ENCODE measurements around the gene FREM2.

FREM2 gene

DNA sequence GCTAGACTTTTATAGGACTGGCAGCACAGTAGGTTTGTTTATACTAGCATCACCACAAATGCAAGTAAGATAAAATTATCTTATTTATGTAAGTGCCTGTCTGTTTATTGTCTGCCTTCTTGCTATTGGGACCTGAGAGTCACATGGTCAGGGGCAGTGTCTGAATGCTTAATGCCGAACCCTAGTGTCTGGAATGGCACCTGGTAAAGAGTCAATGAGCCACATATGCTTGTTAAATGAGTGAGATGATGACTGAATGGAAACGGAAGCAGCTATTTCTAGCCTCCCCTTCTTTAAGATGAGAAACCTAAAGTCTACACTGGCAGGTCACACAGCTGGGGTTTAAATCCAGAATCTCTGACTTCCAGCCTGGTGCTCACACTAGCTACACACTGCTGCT, 211.6 kb downstream of the FREM2 start:
- DNase-seq (ENCODE audit: low read depth, low spot score) = no peak

DNA sequence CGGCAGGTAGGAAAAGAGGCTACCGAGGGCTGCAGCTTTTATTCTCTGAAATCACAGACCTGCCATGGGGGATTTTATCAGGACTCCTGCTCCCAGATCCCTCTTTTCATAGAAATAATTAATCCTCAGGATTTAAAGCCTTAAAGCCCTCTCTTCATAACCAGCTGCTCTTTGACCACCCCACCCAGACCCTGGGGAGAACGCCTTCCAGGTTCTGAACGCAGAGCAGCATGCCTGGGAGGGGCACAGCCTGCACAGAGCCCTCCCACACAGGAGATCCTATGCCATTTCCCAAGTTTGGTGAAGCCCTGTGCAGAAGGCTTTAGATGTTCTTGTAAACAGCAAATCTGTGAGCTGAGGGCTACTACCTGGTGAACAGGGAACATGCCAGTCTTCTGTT, 212.7 kb downstream of the FREM2 start:
- no peak for DNase-seq (ENCODE audit: low read depth, low spot score)

- no peak for DNase-seq (ENCODE audit: low read depth, low spot score)
These were observed 213.3 kb downstream of the FREM2 start for GRCh38 chr13:38900188-38900587.

GRCh38 chr13:38902551-38902950, 215.7 kb downstream of the FREM2 start:
- DNase-seq (ENCODE audit: low read depth, low spot score) = no peak

DNA sequence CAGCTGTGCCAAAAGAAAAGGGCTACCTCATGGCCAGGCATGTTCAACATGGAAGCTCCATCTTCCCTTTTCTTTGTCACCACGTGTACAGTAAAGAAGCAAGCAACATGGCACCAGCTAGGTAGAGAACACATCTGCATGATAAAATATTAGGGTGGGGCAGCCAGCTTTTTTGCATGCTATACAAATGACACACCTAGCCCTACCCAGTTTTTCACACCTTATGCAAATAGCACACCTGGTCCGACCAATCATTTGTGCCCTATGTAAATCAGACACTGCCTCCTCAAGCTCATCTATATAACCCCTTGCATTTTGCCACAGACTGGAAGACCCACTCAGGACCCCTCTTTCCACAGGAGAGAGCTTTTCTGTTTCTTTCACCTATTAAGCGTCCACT, 218.2 kb downstream of the FREM2 start:
- no peak for DNase-seq (ENCODE audit: low read depth, low spot score)

- no peak for DNase-seq (ENCODE audit: low read depth, low spot score)
These were observed 219.0 kb downstream of the FREM2 start for GRCh38 chr13:38905861-38906260.

- no peak for DNase-seq (ENCODE audit: low read depth, low spot score)
These were observed 221.7 kb downstream of the FREM2 start for GRCh38 chr13:38908574-38908973.

DNA sequence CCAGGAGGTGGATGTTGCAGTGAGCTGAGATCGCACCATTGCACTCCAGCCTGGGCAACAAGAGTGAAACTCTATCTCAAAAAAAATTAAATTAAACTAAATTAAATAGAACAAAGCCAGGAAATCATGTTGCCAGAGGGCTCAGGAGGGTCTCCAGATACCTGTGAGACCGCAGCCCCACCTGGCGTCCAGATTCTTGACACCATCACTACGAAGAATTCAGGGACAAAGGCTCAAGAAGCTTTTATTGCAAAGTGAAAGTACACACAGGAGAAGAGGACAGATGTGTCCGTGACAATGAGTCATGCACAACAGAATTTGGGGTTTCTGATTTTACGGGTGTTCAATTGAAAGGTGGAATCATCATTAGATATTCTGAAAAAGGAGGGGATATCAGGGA, 227.2 kb downstream of the FREM2 start:
- no peak for DNase-seq (ENCODE audit: low read depth, low spot score)

DNA sequence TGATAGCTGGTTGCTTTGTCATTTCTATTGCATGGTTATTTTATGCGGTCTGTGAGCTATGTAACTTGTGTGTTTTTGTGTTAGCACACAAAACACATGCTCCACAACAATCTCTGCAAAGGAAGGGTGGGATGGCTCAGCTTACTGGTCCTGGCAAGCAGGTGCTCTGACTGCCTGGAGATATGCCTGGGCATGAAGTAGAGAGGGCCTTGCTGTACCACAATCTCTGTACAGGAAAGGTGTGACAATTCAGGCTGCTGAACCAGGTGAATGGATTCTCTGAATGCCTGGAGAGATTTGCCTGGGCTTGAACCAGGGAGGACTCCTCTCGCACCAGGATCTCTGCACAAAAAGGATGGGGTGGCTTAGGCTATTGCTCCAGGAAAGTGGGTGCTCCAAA, 234.2 kb downstream of the FREM2 start:
- DNase-seq (ENCODE audit: low read depth, low spot score) = no peak

DNA sequence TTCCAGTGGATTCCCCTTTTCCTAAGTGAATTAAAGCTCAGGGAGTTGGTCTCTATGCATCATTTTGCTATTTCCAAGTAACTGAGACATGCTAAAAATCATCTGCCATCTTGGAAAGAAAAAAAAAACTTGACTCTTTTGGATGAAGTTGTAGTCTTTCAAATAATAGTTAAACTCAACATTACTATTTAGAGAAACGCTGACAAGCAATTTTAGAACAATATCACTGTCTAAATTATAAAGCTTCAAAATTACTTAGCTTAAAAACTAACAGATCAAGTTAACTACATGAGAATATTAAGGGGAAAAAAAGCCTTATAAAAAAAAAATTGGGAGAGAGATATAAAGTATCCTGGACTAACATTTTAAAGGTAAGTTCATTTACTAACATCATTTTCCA, 235.3 kb downstream of the FREM2 start:
- no peak for DNase-seq (ENCODE audit: low read depth, low spot score)

DNA sequence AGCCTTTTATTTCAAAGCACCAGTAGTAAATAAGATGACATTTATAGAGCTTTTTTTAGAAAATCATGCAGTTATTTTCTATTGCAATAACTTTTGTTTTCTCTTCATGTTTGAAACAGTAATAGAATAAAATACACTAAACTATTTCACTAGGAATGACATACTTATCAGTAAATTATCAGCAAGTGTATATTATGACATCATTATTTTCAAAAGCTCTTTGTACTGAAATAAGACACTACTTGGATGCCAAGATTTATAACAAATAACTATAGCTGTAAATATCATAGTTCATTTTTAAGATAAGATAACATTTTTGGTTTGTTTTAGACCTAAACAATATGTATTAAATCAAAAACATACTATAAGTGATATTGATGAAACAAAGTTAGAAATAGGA, 246.9 kb downstream of the FREM2 start:
- DNase-seq (ENCODE audit: low read depth, low spot score) = no peak

All from activated naive CD8-positive, alpha-beta T cell treated with anti-CD3 and anti-CD28 coated beads, Interleukin-2, amount 50 U/mL, for 16 hours (primary cell).